ENCODE results near the gene GNG14.

GRCh38 chr19:12647047-12647446 lies 40.8 kb upstream of the GNG14 start:
- TF ChIP-seq POLR2AphosphoS5 (IDR thresholded peaks at IDR 0.05) (no peak), CTCF (IDR thresholded peaks at IDR 0.05) (no peak), EP300 (IDR thresholded peaks at IDR 0.05) (no peak), POLR2A (IDR thresholded peaks at IDR 0.05; ENCODE audit: low read depth) (no peak)

All from esophagus muscularis mucosa (tissue), 4 donors.